Sigmoid colon (tissue), 7 donors: ENCODE data around the gene ZNF407. TPM values are rescaled to one million over a fixed set of nuclear protein-coding genes. Genes with fewer than 3 reads are reported as not detected.
A peak's percentile ranks its signal among the peaks of the same experiment; 100 is the strongest.

ENCODE experiments used
- DNase-seq: peaks from one replicate; pipeline ENCODE4 v3.0.0-alpha.2; 2019
- H3K27ac ChIP-seq, 4 donors: fragments of 200-600 bp; sonication (generic); one replicate each; pipeline ENCODE4 v1.5.1; 2016 to 2019; ENCODE audit warnings: mild to moderate bottlenecking in 1 of 4
- H3K27me3 ChIP-seq, 3 donors: fragments of 200-600 bp; sonication (generic); one replicate each; pipeline ENCODE4 v1.5.1; 2019; ENCODE audit warnings: mild to moderate bottlenecking in 1 of 3
- H3K36me3 ChIP-seq, 4 donors: fragments of 200-600 bp; sonication (generic); one replicate each; pipeline ENCODE4 v1.5.1; 2016 to 2019
- H3K4me1 ChIP-seq, 4 donors: fragments of 200-600 bp; sonication (generic); one replicate each; pipeline ENCODE4 v1.5.1; 2017 to 2019
- H3K4me3 ChIP-seq, 4 donors: fragments of 200-600 bp; sonication (generic); one replicate each; pipeline ENCODE4 v1.5.1; 2017 to 2019; ENCODE audit warnings: mild to moderate bottlenecking in 2 of 4, moderate library complexity in 1 of 4
- H3K9me3 ChIP-seq, 4 donors: fragments of 200-600 bp in 3 of 4; sonication (generic) in 3 of 4; one replicate each; pipeline versions ENCODE4 v1.5.1 to v1.6.1; 2013 to 2019
- CTCF ChIP-seq, 4 experiments: fragments of 450-650 bp in 3 of 4; fragments of 200-600 bp in 1 of 4; IDR thresholded peaks; one replicate each; pipeline ENCODE4 v1.5.1; 2016 to 2019; ENCODE audit warnings: antibody characterized with exemption in 4 of 4, mild to moderate bottlenecking in 3 of 4, moderate library complexity in 2 of 4
- EP300 ChIP-seq, 4 donors: sonication (generic); formaldehyde crosslinking; IDR thresholded peaks; one replicate each; pipeline ENCODE4 v1.6.1; 2017; ENCODE audit warnings: antibody characterized with exemption in 4 of 4
- POLR2A ChIP-seq, 2 donors: fragments of 450-650 bp; IDR thresholded peaks; one replicate each; pipeline ENCODE4 v1.6.1; 2016; ENCODE audit warnings: antibody characterized with exemption in 2 of 2, mild to moderate bottlenecking in 2 of 2, moderate library complexity in 2 of 2
- POLR2AphosphoS5 ChIP-seq, 4 donors: sonication (generic); formaldehyde crosslinking; IDR thresholded peaks; one replicate each; pipeline ENCODE4 v1.6.1; 2017; ENCODE audit warnings: antibody characterized with exemption in 4 of 4
- WGBS, 2 donors: extraction: QIAGEN DNeasy Blood & Tissue Kit; methylation state at CpG; one replicate each; pipeline ENCODE4 v1.1.7; 2013; 5-methylcytosine and 5-hydroxymethylcytosine counted together
- intact Hi-C: fragments of 100-400 bp; cut with DNase I; formaldehyde crosslinking; loops from one replicate; pipeline ENCODE4 v1.15.1; 2023
- polyA plus RNA-seq, 3 donors: library from polyadenylated mRNA; stranded (reverse); fragments of 200-250 nt; gene quantifications; one replicate each; pipeline ENCODE4 v1.2.3, GENCODE V29; 2013
- total RNA-seq, 4 donors: library from RNA; depleted of rRNA; stranded (reverse); fragments of >200 nt; gene quantifications; one replicate each; pipeline ENCODE4 v1.1.0, GENCODE V29; 2016
- donor health status: healthy with polysubstance abuse.
- donor health status: Bipolar disorder and iron deficiency.
- donor health status: healthy.

The ZNF407 gene
- total and polyA plus RNA-seq, 7 donors = 1.4 to 19.8 (median 16.3) TPM

GRCh38 chr18:74806700-74807416 is 209.2 kb downstream of the ZNF407 start:
- no peaks in the 10 kb centered on the region for H3K9me3 ChIP-seq
- intact Hi-C loops = no loop called here
- TF ChIP-seq POLR2AphosphoS5 (IDR thresholded peaks at IDR 0.05) (no peak), EP300 (IDR thresholded peaks at IDR 0.05) (no peak), CTCF (IDR thresholded peaks at IDR 0.05) (no peak), POLR2A (IDR thresholded peaks at IDR 0.05) (no peak)
- H3K4me1 ChIP-seq = peaks cover 0 to 38% (median 22%) of the 10 kb centered on the region in 4 donors
- 80 to 84% methylated on average over 7 of the region's 7 CpGs for WGBS, 2 donors
- no peak for DNase-seq
- no peaks in the 10 kb centered on the region for H3K27me3 ChIP-seq
- H3K27ac ChIP-seq = peak overlapping the region; percentile 30 to 64 (median 60)
- H3K36me3 ChIP-seq = no peaks in the 10 kb centered on the region
- no peak overlapping the region for H3K4me3 ChIP-seq

GRCh38 chr18:74817576-74817975 is 219.9 kb downstream of the ZNF407 start:
- intact Hi-C loops = no loop called here
- no peak for DNase-seq
- no peaks in the 10 kb centered on the region for H3K36me3 ChIP-seq
- peak in 1 of 4 experiments; percentile 11 for TF ChIP-seq CTCF (IDR thresholded peaks at IDR 0.05)
- TF ChIP-seq POLR2A (IDR thresholded peaks at IDR 0.05) = no peak
- no peak for TF ChIP-seq EP300 (IDR thresholded peaks at IDR 0.05)
- peaks cover 0 to 17% (median 0%) of the 10 kb centered on the region in 4 donors for H3K4me1 ChIP-seq
- no peaks in the 10 kb centered on the region for H3K27me3 ChIP-seq
- H3K27ac ChIP-seq = peak overlapping the region in 2 of 4 donors; percentile 24 to 39
- peak overlapping the region in 1 of 4 donors; percentile 5 for H3K4me3 ChIP-seq
- 92 to 97% methylated on average over 2 of the region's 2 CpGs for WGBS, 2 donors
- H3K9me3 ChIP-seq = no peaks in the 10 kb centered on the region

- no peaks in the 10 kb centered on the region for H3K9me3 ChIP-seq
- no peak for DNase-seq
- WGBS, 2 donors = 96 to 97% methylated on average over 4 of the region's 4 CpGs
- H3K4me1 ChIP-seq = peaks cover 0 to 17% (median 0%) of the 10 kb centered on the region in 4 donors
- H3K27me3 ChIP-seq = no peaks in the 10 kb centered on the region
- peak overlapping the region in 1 of 4 donors; percentile 39 for H3K27ac ChIP-seq
- TF ChIP-seq POLR2AphosphoS5 (IDR thresholded peaks at IDR 0.05) = no peak
- no peak for TF ChIP-seq EP300 (IDR thresholded peaks at IDR 0.05)
- TF ChIP-seq POLR2A (IDR thresholded peaks at IDR 0.05) = no peak
- TF ChIP-seq CTCF (IDR thresholded peaks at IDR 0.05) = no peak
- no peaks in the 10 kb centered on the region for H3K36me3 ChIP-seq
- no peak overlapping the region for H3K4me3 ChIP-seq
- intact Hi-C loops = no loop called here
Measured at GRCh38 chr18:74818516-74819175, 221.0 kb downstream of the ZNF407 start.

- no peak overlapping the region for H3K4me3 ChIP-seq
- H3K36me3 ChIP-seq = no peaks in the 10 kb centered on the region
- peak overlapping the region in 1 of 4 donors; percentile 39 for H3K27ac ChIP-seq
- intact Hi-C loops = no loop called here
- no peaks in the 10 kb centered on the region for H3K27me3 ChIP-seq
- H3K4me1 ChIP-seq = peaks cover 0 to 17% (median 0%) of the 10 kb centered on the region in 4 donors
- DNase-seq = no peak
- 92 to 96% methylated on average over 7 of the region's 7 CpGs for WGBS, 2 donors
- H3K9me3 ChIP-seq = no peaks in the 10 kb centered on the region
- no peak for TF ChIP-seq CTCF (IDR thresholded peaks at IDR 0.05)
- no peak for TF ChIP-seq POLR2A (IDR thresholded peaks at IDR 0.05)
- TF ChIP-seq POLR2AphosphoS5 (IDR thresholded peaks at IDR 0.05) = no peak
- no peak for TF ChIP-seq EP300 (IDR thresholded peaks at IDR 0.05)
Measured at GRCh38 chr18:74819433-74820059, 221.9 kb downstream of the ZNF407 start.
